Caco-2 (cell line): ENCODE results near the gene CCT2. TPM values are rescaled to one million over a fixed set of nuclear protein-coding genes. Genes with fewer than 3 reads are reported as not detected.

Experiments
- BruUV-seq: library from RNA; stranded (reverse); fragments of 400-500 nt; replicated peaks from 2 replicates; lab custom pipeline; 2021; lab: Mats Ljungman, UMichigan
- CTCF ChIA-PET: fragments of 300-600 bp; sonication (Branson Sonifier 250); formaldehyde crosslinking; loops from one replicate; lab custom pipeline; 2022; ENCODE audit warnings: antibody characterized with exemption; lab: Charles Lee
- POLR2A ChIA-PET: fragments of 300-600 bp; sonication (Branson Sonifier 250); formaldehyde crosslinking; loops from one replicate; lab custom pipeline; 2022; ENCODE audit warnings: antibody characterized with exemption; lab: Charles Lee
- DNase-seq, 2 experiments: peaks; one replicate each; pipeline versions ENCODE4 v3.0.0 to v3.0.0-alpha.2; 2020 to 2022
- H3K27me3 ChIP-seq: replicated peaks from 2 replicates; pipeline ENCODE4 v1.6.0; 2011; ENCODE audit warnings: low read length; ENCODE audit not compliant: control insufficient read depth, insufficient read depth
- H3K36me3 ChIP-seq: 2 replicates; pipeline ENCODE4 v1.5.1; 2011; ENCODE audit warnings: low read length; ENCODE audit not compliant: control insufficient read depth, insufficient read depth
- H3K4me1 ChIP-seq: fragments of 250-450 bp; sonication (Bioruptor Pico); 2 replicates; pipeline ENCODE4 v1.5.1; 2020; ENCODE audit warnings: mild to moderate bottlenecking
- H3K4me3 ChIP-seq: 2 replicates; pipeline ENCODE4 v1.5.1; 2011; ENCODE audit warnings: low read depth, mild to moderate bottlenecking, control low read depth, low read length
- H3K9me3 ChIP-seq: fragments of 250-450 bp; sonication (Bioruptor Pico); 2 replicates; pipeline ENCODE4 v1.5.1; 2020; ENCODE audit warnings: mild to moderate bottlenecking, moderate library complexity
- H3K27ac Mint-ChIP-seq: one replicate; pipeline ENCODE4 v1.8.0; 2022; ENCODE audit warnings: mixed read lengths; ENCODE audit not compliant: unreplicated experiment
- H3K27me3 Mint-ChIP-seq: one replicate; pipeline ENCODE4 v1.8.0; 2022; ENCODE audit warnings: mixed read lengths; ENCODE audit not compliant: insufficient read depth, unreplicated experiment
- H3K36me3 Mint-ChIP-seq: one replicate; pipeline ENCODE4 v1.8.0; 2022; ENCODE audit warnings: mild to moderate bottlenecking, mixed read lengths; ENCODE audit not compliant: insufficient read depth, unreplicated experiment
- H3K4me1 Mint-ChIP-seq: one replicate; pipeline ENCODE4 v1.8.0; 2022; ENCODE audit warnings: low read depth, mixed read lengths; ENCODE audit not compliant: unreplicated experiment
- H3K4me3 Mint-ChIP-seq: one replicate; pipeline ENCODE4 v1.8.0; 2022; ENCODE audit warnings: mild to moderate bottlenecking, moderate library complexity, mixed read lengths; ENCODE audit not compliant: unreplicated experiment
- H3K9me3 Mint-ChIP-seq: one replicate; pipeline ENCODE4 v1.8.0; 2022; ENCODE audit warnings: mixed read lengths; ENCODE audit not compliant: unreplicated experiment
- intact Hi-C: fragments of 100-400 bp; cut with micrococcal nuclease; formaldehyde crosslinking; loops from one replicate; pipeline ENCODE4 v1.10.0; 2022; ENCODE audit not compliant: unreplicated experiment
- total RNA-seq: library from RNA; stranded (reverse); gene quantifications from 2 replicates; pipeline ENCODE4 v1.2.3, GENCODE V29; 2022
- TF ChIP-seq, protein P1 (sequence below), 2 experiments: fragments of 200-600 bp in 1 of 2; IDR thresholded peaks; 1 replicate in 1 of 2; 2 replicates in 1 of 2; pipeline versions ENCODE4 v1.5.1 to v1.8.0; 2011 to 2022; ENCODE audit warnings: antibody characterized with exemption in 1 of 2, control low read depth in 1 of 2, inconsistent platforms in 1 of 2, low read depth in 1 of 2, low read length in 1 of 2, mild to moderate bottlenecking in 1 of 2, moderate library complexity in 1 of 2; ENCODE audit not compliant: insufficient read depth in 1 of 2, severe bottlenecking in 1 of 2, unreplicated experiment in 1 of 2

CCT2 gene
- total RNA-seq, 1 experiment from 2014 or later = 321 TPM

DNA sequence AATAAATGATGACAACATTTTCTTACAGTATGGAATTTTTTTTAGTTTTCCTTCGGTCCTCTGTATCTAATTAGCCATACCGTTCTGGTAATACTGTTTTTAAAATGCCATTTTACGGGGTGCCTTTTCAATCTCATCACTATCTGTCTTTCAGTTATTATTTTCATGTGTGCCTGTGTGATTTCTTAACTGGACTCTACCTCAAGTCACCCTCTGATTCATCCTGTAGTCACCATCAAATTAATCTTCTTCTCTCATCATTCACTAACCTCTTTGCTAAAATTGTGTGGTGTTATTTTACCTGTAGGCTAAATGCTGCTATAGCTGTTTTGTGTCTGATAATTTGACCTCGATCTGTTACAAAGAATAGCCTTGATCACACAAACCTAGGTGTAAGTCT lies 16.0 kb upstream of the CCT2 start:
- Mint-ChIP-seq H3K27ac (no peak overlapping the region), H3K36me3 (peaks cover 70% of the 10 kb centered on the region), H3K4me1 (peaks cover 27% of the 10 kb centered on the region), H3K4me3 (no peak overlapping the region), H3K27me3 (no peaks in the 10 kb centered on the region), H3K9me3 (no peaks in the 10 kb centered on the region)
- H3K4me3 ChIP-seq = no peak overlapping the region
- H3K9me3 ChIP-seq = no peaks in the 10 kb centered on the region
- BruUV-seq = no TSS peak
- intact Hi-C loops = no loop called here
- H3K4me1 ChIP-seq = peaks cover 13% of the 10 kb centered on the region
- ChIA-PET POLR2A (no interaction called here), CTCF (interaction anchor here (1.5 kb wide), 1 partner anchor 35 kb away, joined by 3 read pairs; no protein-coding TSS in a partner anchor)
- peaks cover 2% of the 10 kb centered on the region; the same call in 1 of the 2 replicates for H3K36me3 ChIP-seq
- H3K27me3 ChIP-seq = no peaks in the 10 kb centered on the region
- no peak for DNase-seq
- TF ChIP-seq, protein P1, sequence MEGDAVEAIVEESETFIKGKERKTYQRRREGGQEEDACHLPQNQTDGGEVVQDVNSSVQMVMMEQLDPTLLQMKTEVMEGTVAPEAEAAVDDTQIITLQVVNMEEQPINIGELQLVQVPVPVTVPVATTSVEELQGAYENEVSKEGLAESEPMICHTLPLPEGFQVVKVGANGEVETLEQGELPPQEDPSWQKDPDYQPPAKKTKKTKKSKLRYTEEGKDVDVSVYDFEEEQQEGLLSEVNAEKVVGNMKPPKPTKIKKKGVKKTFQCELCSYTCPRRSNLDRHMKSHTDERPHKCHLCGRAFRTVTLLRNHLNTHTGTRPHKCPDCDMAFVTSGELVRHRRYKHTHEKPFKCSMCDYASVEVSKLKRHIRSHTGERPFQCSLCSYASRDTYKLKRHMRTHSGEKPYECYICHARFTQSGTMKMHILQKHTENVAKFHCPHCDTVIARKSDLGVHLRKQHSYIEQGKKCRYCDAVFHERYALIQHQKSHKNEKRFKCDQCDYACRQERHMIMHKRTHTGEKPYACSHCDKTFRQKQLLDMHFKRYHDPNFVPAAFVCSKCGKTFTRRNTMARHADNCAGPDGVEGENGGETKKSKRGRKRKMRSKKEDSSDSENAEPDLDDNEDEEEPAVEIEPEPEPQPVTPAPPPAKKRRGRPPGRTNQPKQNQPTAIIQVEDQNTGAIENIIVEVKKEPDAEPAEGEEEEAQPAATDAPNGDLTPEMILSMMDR (IDR thresholded peaks at IDR 0.05; ENCODE audit: insufficient read depth in 1 of 2, low read depth in 1 of 2, low read length in 1 of 2, severe bottlenecking in 1 of 2, unreplicated experiment in 1 of 2) = no peak

DNA sequence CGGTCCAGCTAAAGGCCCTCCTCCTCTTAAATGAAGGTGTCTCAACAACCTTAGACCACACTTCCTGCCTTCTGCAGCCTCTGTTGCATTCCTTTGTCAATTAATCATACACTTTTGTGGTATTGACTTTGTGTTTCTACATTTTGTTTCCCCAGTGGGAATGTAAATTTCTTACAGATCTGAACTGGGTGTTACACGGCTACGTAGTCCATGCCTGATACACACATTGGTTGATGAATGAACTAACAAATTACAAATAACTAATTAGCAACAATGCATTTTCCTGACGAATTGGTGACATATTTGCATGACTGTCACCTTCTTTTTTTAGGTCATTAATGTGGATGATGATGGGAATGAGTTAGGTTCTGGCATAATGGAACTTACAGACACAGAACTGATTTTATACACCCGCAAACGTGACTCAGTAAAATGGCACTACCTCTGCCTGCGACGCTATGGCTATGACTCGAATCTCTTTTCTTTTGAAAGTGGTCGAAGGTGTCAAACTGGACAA lies 15.2 kb upstream of the CCT2 start:
- ChIA-PET POLR2A (no interaction called here), CTCF (interaction anchor here (0.9 to 1.8 kb wide), 6 partner anchors 10 to 213 kb away, joined by 3 to 12 read pairs (median 5); partner anchors contain the start of gene FRS2)
- intact Hi-C loops = loop anchor here (1.0 to 2.0 kb wide), 3 partner anchors 99 to 182 kb away; partner anchors contain the start of gene FRS2
- Histone ChIP-seq H3K27me3 (no peaks in the 10 kb centered on the region), H3K4me1 (peaks cover 13% of the 10 kb centered on the region), H3K36me3 (peaks cover 5% of the 10 kb centered on the region), H3K4me3 (no peak overlapping the region), H3K9me3 (no peaks in the 10 kb centered on the region)
- H3K27ac Mint-ChIP-seq = no peak overlapping the region
- no peaks in the 10 kb centered on the region for H3K9me3 Mint-ChIP-seq
- H3K36me3 Mint-ChIP-seq = peaks cover 78% of the 10 kb centered on the region
- H3K4me1 Mint-ChIP-seq = peaks cover 27% of the 10 kb centered on the region
- no peaks in the 10 kb centered on the region for H3K27me3 Mint-ChIP-seq
- no peak for DNase-seq
- TF ChIP-seq, protein P1 (IDR thresholded peaks at IDR 0.05; ENCODE audit: insufficient read depth in 1 of 2, low read depth in 1 of 2, low read length in 1 of 2, severe bottlenecking in 1 of 2, unreplicated experiment in 1 of 2) = no peak
- H3K4me3 Mint-ChIP-seq = no peak overlapping the region
- no TSS peak for BruUV-seq

GRCh38 chr12:69570545-69571399 lies 14.5 kb upstream of the CCT2 start:
- H3K9me3 Mint-ChIP-seq = no peaks in the 10 kb centered on the region
- Histone ChIP-seq H3K9me3 (no peaks in the 10 kb centered on the region), H3K4me3 (no peak overlapping the region), H3K4me1 (peaks cover 13% of the 10 kb centered on the region), H3K27me3 (no peaks in the 10 kb centered on the region), H3K36me3 (peaks cover 5% of the 10 kb centered on the region)
- TF ChIP-seq, protein P1 (IDR thresholded peaks at IDR 0.05; ENCODE audit: insufficient read depth in 1 of 2, low read depth in 1 of 2, low read length in 1 of 2, severe bottlenecking in 1 of 2, unreplicated experiment in 1 of 2) = peak; percentile 77 to 83
- H3K4me3 Mint-ChIP-seq = no peak overlapping the region
- no TSS peak for BruUV-seq
- ChIA-PET POLR2A (no interaction called here), CTCF (interaction anchor here (0.5 to 1.8 kb wide), 14 partner anchors 9 to 280 kb away, joined by 3 to 12 read pairs (median 4); partner anchors contain the start of gene FRS2)
- H3K36me3 Mint-ChIP-seq = peaks cover 86% of the 10 kb centered on the region
- no peak overlapping the region for H3K27ac Mint-ChIP-seq
- H3K27me3 Mint-ChIP-seq = no peaks in the 10 kb centered on the region
- peaks cover 27% of the 10 kb centered on the region for H3K4me1 Mint-ChIP-seq
- intact Hi-C loops = loop anchor here (1.0 to 2.0 kb wide), 5 partner anchors 100 to 279 kb away; partner anchors contain the start of gene FRS2
- DNase-seq = peak; percentile 65 to 73
